GM12865 (cell line): ENCODE data around the gene PRR5L.

Source experiments
- DNase-seq: peaks from one replicate; pipeline ENCODE4 v3.0.0; 2010; ENCODE audit warnings: low read depth
- H3K4me3 ChIP-seq: 2 replicates; pipeline ENCODE4 v1.5.1; 2011; ENCODE audit warnings: mild to moderate bottlenecking, low read depth, low read length, control low read depth
- CTCF ChIP-seq: IDR thresholded peaks from 2 replicates; pipeline ENCODE4 v1.5.1; 2011; ENCODE audit warnings: low read length, control low read depth, low read depth, inconsistent platforms; ENCODE audit not compliant: insufficient read depth; ENCODE audit errors: missing control alignments

PRR5L gene

GRCh38 chr11:36363361-36364268 is 67.5 kb downstream of the PRR5L start:
- H3K4me3 ChIP-seq, result no peak overlapping the region
- DNase-seq, result no peak
- TF ChIP-seq CTCF, result no peak

- no peak overlapping the region for H3K4me3 ChIP-seq
- no peak for TF ChIP-seq CTCF
- no peak for DNase-seq
Observed at GRCh38 chr11:36364551-36365325, 68.7 kb downstream of the PRR5L start.

DNA sequence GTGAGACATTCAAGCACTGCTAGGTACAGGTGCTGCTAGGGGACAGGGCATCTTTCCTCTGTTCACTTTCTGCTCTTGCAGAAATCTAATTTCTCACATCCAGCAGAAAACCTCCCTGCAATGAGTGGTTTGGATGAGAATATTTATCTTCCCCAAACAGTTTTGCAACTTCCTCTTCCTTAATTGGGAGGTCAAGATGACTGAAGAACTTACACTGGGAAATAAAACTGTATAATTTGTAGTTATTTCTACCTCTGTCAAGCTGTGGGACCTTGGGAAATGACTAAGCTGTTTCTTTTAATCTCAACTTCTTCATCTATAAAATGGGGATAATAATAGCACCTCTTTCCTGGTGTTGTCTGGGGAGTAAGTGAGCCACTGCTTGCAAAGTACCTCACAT is 69.8 kb downstream of the PRR5L start:
- TF ChIP-seq CTCF, result no peak
- no peak overlapping the region for H3K4me3 ChIP-seq
- no peak for DNase-seq

DNA sequence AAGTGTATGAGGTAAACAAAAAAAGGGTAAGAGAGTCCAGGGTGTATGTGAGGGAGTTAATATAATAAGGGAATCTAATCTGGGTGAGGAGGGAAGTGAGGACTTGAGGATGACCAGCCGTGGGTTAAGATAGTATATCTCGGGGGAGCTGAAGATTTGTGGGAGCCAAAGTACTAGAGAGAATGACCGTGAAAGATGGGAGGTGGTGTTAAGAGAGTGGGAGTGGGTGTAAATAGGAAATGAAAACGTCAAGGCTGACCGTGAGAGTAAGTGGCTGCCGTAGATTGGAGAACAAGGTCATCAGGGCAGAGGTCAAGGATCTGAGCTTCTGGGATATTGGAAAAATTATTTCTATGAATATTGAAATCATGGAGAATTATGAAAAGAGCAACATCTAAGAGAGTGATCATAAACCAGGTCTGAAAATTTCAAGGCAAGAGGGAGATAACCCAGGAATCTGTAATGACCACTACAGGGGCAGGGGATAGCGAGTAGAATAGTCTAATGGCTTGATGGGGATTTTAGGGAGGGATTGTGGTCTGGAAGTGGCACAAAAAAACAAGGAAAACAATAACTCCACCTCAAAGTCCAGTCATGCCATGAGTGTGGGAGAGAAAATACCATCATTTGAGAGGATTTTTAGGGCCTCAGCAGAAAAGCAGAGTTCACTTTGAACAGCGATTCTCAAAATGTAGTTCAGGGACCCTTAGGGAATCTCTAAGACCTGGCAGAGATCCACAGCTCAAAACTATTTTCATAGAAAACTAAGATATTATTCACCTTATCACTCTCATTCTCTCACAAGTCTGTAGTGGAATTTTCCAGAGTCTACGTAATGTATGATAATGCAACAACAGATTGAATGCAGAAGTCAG is 72.0 kb downstream of the PRR5L start:
- DNase-seq, result no peak
- TF ChIP-seq CTCF, result no peak
- H3K4me3 ChIP-seq, result no peak overlapping the region

GRCh38 chr11:36371181-36371580 is 75.1 kb downstream of the PRR5L start:
- DNase-seq, result no peak
- no peak for TF ChIP-seq CTCF
- H3K4me3 ChIP-seq, result no peak overlapping the region

DNA sequence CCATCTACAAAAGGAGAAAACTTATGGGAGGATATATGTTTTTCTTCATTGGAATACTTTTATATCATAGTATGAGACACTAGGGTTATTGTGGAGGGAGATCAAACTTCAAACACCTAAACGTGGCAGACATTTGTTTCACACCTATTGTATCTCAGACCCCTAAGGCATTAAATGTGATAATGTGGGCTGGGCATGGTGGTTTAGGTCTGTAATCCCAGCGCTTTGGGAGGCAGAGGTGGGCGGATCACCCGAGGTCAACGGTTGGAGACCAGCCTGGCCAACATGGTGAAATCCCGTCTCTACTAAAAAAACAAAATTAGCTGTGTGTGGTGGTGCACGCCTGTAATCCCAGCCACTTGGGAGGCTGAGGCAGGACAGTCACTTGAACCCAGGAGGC is 75.5 kb downstream of the PRR5L start:
- DNase-seq, result no peak
- H3K4me3 ChIP-seq, result no peak overlapping the region
- no peak for TF ChIP-seq CTCF
